SIG-M5 treated with dmso at 0.1 percent for 504 hours (cell line): ENCODE measurements around the gene YWHAE.

Source experiments
- DNase-seq: peaks from one replicate; lab custom pipeline; 2025; ENCODE audit not compliant: unreplicated experiment; lab: John Stamatoyannopoulos, UW

Gene YWHAE

DNA sequence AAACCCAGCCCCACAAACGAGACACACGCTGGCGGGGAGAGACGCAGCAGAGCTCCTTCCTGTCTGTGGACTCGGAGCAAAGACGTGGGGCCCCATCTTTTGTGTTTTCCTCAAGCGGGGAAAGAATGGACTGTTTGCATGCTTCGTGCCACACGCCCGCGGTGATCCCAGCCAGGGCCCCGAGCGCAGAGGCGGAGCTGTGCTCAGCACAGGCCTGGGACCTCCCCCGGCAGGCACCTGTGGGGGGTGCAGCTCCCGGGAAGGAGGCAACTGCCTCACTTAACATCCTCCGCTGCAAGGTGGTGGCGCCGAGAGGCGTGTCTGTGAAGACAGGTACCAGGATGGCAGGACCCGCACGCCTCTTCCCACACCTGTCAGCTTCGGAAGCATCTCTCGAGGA, 101.4 kb downstream of the YWHAE start:
- no peak for DNase-seq
